ENCODE data around the gene SLC25A42.

DNA sequence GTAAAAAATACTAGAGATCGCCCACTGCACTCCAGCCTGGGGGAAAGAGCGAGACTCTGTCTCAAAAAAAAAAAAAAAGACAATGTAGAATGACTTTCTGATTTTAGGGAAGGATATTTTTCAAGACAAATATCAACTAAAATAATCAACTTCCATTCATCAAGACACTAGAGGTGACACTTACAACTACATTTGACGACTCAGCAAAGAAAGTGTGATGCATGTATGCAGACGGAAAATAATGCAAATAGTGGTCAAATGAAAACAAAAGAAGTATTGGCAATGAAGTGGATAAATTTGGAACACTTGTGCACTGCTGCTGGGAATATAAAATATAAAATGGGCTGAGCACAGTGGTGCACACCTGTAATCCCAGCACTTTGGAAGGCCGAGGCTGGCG is 62.3 kb downstream of the SLC25A42 start:
- TF ChIP-seq, protein P1, sequence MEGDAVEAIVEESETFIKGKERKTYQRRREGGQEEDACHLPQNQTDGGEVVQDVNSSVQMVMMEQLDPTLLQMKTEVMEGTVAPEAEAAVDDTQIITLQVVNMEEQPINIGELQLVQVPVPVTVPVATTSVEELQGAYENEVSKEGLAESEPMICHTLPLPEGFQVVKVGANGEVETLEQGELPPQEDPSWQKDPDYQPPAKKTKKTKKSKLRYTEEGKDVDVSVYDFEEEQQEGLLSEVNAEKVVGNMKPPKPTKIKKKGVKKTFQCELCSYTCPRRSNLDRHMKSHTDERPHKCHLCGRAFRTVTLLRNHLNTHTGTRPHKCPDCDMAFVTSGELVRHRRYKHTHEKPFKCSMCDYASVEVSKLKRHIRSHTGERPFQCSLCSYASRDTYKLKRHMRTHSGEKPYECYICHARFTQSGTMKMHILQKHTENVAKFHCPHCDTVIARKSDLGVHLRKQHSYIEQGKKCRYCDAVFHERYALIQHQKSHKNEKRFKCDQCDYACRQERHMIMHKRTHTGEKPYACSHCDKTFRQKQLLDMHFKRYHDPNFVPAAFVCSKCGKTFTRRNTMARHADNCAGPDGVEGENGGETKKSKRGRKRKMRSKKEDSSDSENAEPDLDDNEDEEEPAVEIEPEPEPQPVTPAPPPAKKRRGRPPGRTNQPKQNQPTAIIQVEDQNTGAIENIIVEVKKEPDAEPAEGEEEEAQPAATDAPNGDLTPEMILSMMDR (IDR thresholded peaks at IDR 0.05 in 4 of 5, conservative IDR thresholded peaks at IDR 0.05 in 1 of 5): no peak
- TF ChIP-seq POLR2A (IDR thresholded peaks at IDR 0.05): no peak
